Endothelial cell of umbilical vein (primary cell): ENCODE measurements around the gene ZC3H12C. TPM values are rescaled to one million over a fixed set of nuclear protein-coding genes. Genes with fewer than 3 reads are reported as not detected.

Experiments
- BruUV-seq: library from RNA; stranded (reverse); fragments of 400-500 nt; replicated peaks from 2 replicates; lab custom pipeline; 2021; lab: Mats Ljungman, UMichigan
- CTCF ChIA-PET: fragments of 300-600, 350-600 bp; sonication (Branson Sonifier 250); formaldehyde crosslinking; loops from one replicate; lab custom pipeline; 2021; ENCODE audit warnings: antibody characterized with exemption, inconsistent platforms; lab: Charles Lee
- POLR2A ChIA-PET: fragments of 300-600, 350-600 bp; sonication (Branson Sonifier 250); formaldehyde crosslinking; loops from one replicate; lab custom pipeline; 2021; ENCODE audit warnings: antibody characterized with exemption, inconsistent platforms; lab: Charles Lee
- DNase-seq: peaks from one replicate; pipeline ENCODE4 v3.0.0-alpha.2; 2011; ENCODE audit warnings: low read depth, low spot score
- FAIRE-seq: peaks from 2 replicates; lab custom pipeline; 2011; peaks lifted over from hg19 to GRCh38; lab: Jason Lieb, UNC
- H2AFZ ChIP-seq: 2 replicates; pipeline ENCODE4 v1.6.0; 2012; ENCODE audit warnings: low read depth, low read length, control low read depth, inconsistent platforms
- H3K27ac ChIP-seq: 2 replicates; pipeline ENCODE4 v1.5.1; 2011; ENCODE audit warnings: low read depth, mild to moderate bottlenecking, control low read depth, low read length, moderate library complexity; ENCODE audit not compliant: insufficient read depth
- H3K27me3 ChIP-seq, 2 experiments: 2 replicates each; pipeline versions ENCODE4 v1.6.0 to v1.6.1; 2011; ENCODE audit warnings: low read length in 2 of 2, mixed read lengths in 1 of 2; ENCODE audit not compliant: control insufficient read depth in 2 of 2, insufficient read depth in 2 of 2
- H3K36me3 ChIP-seq, 2 experiments: 2 replicates in 1 of 2; 3 replicates in 1 of 2; pipeline ENCODE4 v1.5.1; 2011; ENCODE audit warnings: low read length in 2 of 2, mild to moderate bottlenecking in 1 of 2, moderate library complexity in 1 of 2; ENCODE audit not compliant: control insufficient read depth in 2 of 2, insufficient read depth in 2 of 2; ENCODE audit errors: extremely low read depth in 1 of 2
- H3K4me1 ChIP-seq: 3 replicates; pipeline ENCODE4 v1.5.1; 2011; ENCODE audit warnings: mild to moderate bottlenecking, low read length; ENCODE audit not compliant: control insufficient read depth, insufficient read depth; ENCODE audit errors: extremely low read depth
- H3K4me2 ChIP-seq: 2 replicates; pipeline ENCODE4 v1.6.1; 2011; ENCODE audit warnings: low read length, control low read depth, mixed read lengths; ENCODE audit not compliant: insufficient read depth
- H3K4me3 ChIP-seq, 3 experiments: fragments of 200-600 bp in 1 of 3; sonication (generic), shearing (Covaris generic) in 1 of 3; replicated peaks in 1 of 3; 2 replicates each; pipeline ENCODE4 v1.5.1; 2011 to 2016; ENCODE audit warnings: control low read depth in 3 of 3, low read length in 3 of 3, mild to moderate bottlenecking in 2 of 3, inconsistent platforms in 1 of 3, low read depth in 1 of 3, moderate library complexity in 1 of 3; ENCODE audit not compliant: insufficient read depth in 1 of 3
- H3K79me2 ChIP-seq: 2 replicates; pipeline ENCODE4 v1.6.0; 2012; ENCODE audit warnings: low read length, inconsistent platforms; ENCODE audit not compliant: control insufficient read depth, insufficient read depth
- H3K9ac ChIP-seq: replicated peaks from 2 replicates; pipeline ENCODE3; 2011; ENCODE audit warnings: low read length, control low read depth; ENCODE audit not compliant: insufficient read depth; ENCODE audit errors: extremely low read depth
- H3K9me1 ChIP-seq: replicated peaks from 3 replicates; pipeline ENCODE4 v1.6.0; 2011; ENCODE audit warnings: mild to moderate bottlenecking, low read length; ENCODE audit not compliant: control insufficient read depth, insufficient read depth; ENCODE audit errors: extremely low read depth
- H3K9me3 ChIP-seq: replicated peaks from 2 replicates; pipeline ENCODE4 v1.5.1; 2012; ENCODE audit warnings: low read length, inconsistent platforms; ENCODE audit not compliant: control insufficient read depth, insufficient read depth
- H4K20me1 ChIP-seq: replicated peaks from 2 replicates; pipeline ENCODE3; 2011; ENCODE audit warnings: mild to moderate bottlenecking, low read length; ENCODE audit not compliant: control insufficient read depth, insufficient read depth; ENCODE audit errors: extremely low read depth
- CTCF ChIP-seq, 2 donors: IDR thresholded peaks; 1 replicate in 1 of 2; 2 replicates in 1 of 2; pipeline ENCODE4 v1.5.1; 2011; ENCODE audit warnings: low read length in 2 of 2, mild to moderate bottlenecking in 2 of 2, moderate library complexity in 2 of 2, control low read depth in 1 of 2, inconsistent platforms in 1 of 2, low read depth in 1 of 2; ENCODE audit not compliant: insufficient read depth in 1 of 2; ENCODE audit errors: extremely low read depth in 1 of 2
- EZH2 ChIP-seq: IDR thresholded peaks from 2 replicates; pipeline ENCODE4 v1.6.1; 2012; ENCODE audit warnings: borderline replicate concordance, low read depth, mild to moderate bottlenecking, moderate library complexity, low read length, inconsistent platforms; ENCODE audit not compliant: severe bottlenecking
- FOS ChIP-seq: IDR thresholded peaks from 2 replicates; pipeline ENCODE4 v1.6.1; 2011; ENCODE audit warnings: mild to moderate bottlenecking, low read length, moderate library complexity, borderline replicate concordance; ENCODE audit not compliant: insufficient read depth
- GATA2 ChIP-seq: IDR thresholded peaks from 2 replicates; pipeline ENCODE4 v1.7.0; 2011; ENCODE audit warnings: low read depth, mild to moderate bottlenecking, moderate library complexity, mixed read lengths, low read length; ENCODE audit not compliant: insufficient read length, insufficient read depth
- JUN ChIP-seq: IDR thresholded peaks from 2 replicates; pipeline ENCODE4 v1.6.1; 2011; ENCODE audit warnings: borderline replicate concordance, low read depth; ENCODE audit not compliant: insufficient read length, insufficient read depth
- MAX ChIP-seq: IDR thresholded peaks from 2 replicates; pipeline ENCODE4 v1.6.1; 2011; ENCODE audit not compliant: insufficient read depth, insufficient read length
- MYC ChIP-seq: IDR thresholded peaks from one replicate; pipeline ENCODE4 v1.6.1; 2011; ENCODE audit warnings: mild to moderate bottlenecking, low read depth, low read length
- POLR2A ChIP-seq: IDR thresholded peaks from 2 replicates; pipeline ENCODE4 v1.6.1; 2012; ENCODE audit warnings: low read depth, mild to moderate bottlenecking, control low read depth, low read length
- POLR2AphosphoS5 ChIP-seq: IDR thresholded peaks from 2 replicates; pipeline ENCODE4 v1.6.1; 2012; ENCODE audit warnings: low read depth, mild to moderate bottlenecking, control low read depth, low read length, moderate library complexity; ENCODE audit not compliant: insufficient read depth
- dilution Hi-C: fragments of 300-500 bp; cut with MboI; formaldehyde crosslinking; loops from one replicate; pipeline ENCODE4 v1.15.0; 2019; ENCODE audit warnings: low sequenced_read_pairs; ENCODE audit not compliant: extremely low pct_ligation_motif_present
- intact Hi-C: fragments of 100-400 bp; cut with micrococcal nuclease; formaldehyde crosslinking; loops from one replicate; pipeline ENCODE4 v1.10.0; 2022
- polyA plus RNA-seq, 4 experiments: library from polyadenylated mRNA; depleted of rRNA in 3 of 4; stranded (reverse) in 3 of 4; unstranded in 1 of 4; fragments of >200 nt; gene quantifications; 2 replicates each; pipeline versions ENCODE4 v1.2.1 to v1.2.3, GENCODE V29; 2011 to 2012; ENCODE audit warnings: missing spikeins in 1 of 4
- total RNA-seq: library from RNA; stranded (reverse); gene quantifications from 2 replicates; pipeline ENCODE4 v1.2.3, GENCODE V29; 2021

Gene ZC3H12C
- total and polyA plus RNA-seq, 2 donors (not counting 3 experiments of a cell fraction or from before 2014, with no cell fraction given): 5.5 to 14.7 TPM

- intact Hi-C loops (no loop called here), dilution Hi-C loops (no loop called here)
- Histone ChIP-seq H3K79me2 (no peaks in the 10 kb centered on the region), H3K4me2 (no peak overlapping the region), H3K36me3 (no peaks in the 10 kb centered on the region), H3K9ac (no peak overlapping the region), H3K4me3 (no peak overlapping the region), H3K9me3 (no peaks in the 10 kb centered on the region), H3K27ac (no peak overlapping the region), H3K27me3 (no peaks in the 10 kb centered on the region), H3K9me1 (no peaks in the 10 kb centered on the region), H2AFZ (no peak overlapping the region), H4K20me1 (no peaks in the 10 kb centered on the region), H3K4me1 (no peaks in the 10 kb centered on the region)
- no TSS peak for BruUV-seq
- FAIRE-seq (no peak), DNase-seq (no peak)
- ChIA-PET CTCF (interaction anchor here (2.9 kb wide), 1 partner anchor 11 kb away, joined by 7 read pairs; no protein-coding TSS in a partner anchor), POLR2A (no interaction called here)
- TF ChIP-seq CTCF (IDR thresholded peaks at IDR 0.05; ENCODE audit: extremely low read depth in 1 of 2, insufficient read depth in 1 of 2, low read depth in 1 of 2, low read length in 2 of 2) (no peak), JUN (no peak), POLR2A (no peak), POLR2AphosphoS5 (no peak), MAX (no peak), GATA2 (no peak), MYC (no peak), FOS (no peak), EZH2 (no peak)
Measured at GRCh38 chr11:110056956-110057355, 36.2 kb upstream of the ZC3H12C start.
